Activated CD8-positive, alpha-beta memory T cell treated with anti-CD3 and anti-CD28 coated beads for 1 hour (primary cell): Measurements from ENCODE around the gene SERPINA12.
"Not testable (repeated sequence)": the region's sequence is repeated elsewhere in the genome, so short reads cannot be mapped to it uniquely, and the experiment has no call there.

Source experiments
- DNase-seq, 2 donors: peaks; one replicate each; pipeline ENCODE4 v3.0.0-alpha.2; 2020; ENCODE audit warnings: low read depth in 1 of 2; ENCODE audit errors: extremely low read depth in 1 of 2

SERPINA12 gene

GRCh38 chr14:94538070-94538740 lies 28.9 kb upstream of the SERPINA12 start:
- no peak for DNase-seq

- no peak for DNase-seq
Measured at GRCh38 chr14:94536836-94537235, 27.6 kb upstream of the SERPINA12 start.

- DNase-seq = no peak
Measured at GRCh38 chr14:94535506-94535905, 26.2 kb upstream of the SERPINA12 start.

GRCh38 chr14:94532447-94532846 lies 23.2 kb upstream of the SERPINA12 start:
- DNase-seq = no peak

- no peak for DNase-seq
Measured at GRCh38 chr14:94531187-94531586, 21.9 kb upstream of the SERPINA12 start.

- DNase-seq = no peak
Measured at GRCh38 chr14:94524093-94524492, 14.8 kb upstream of the SERPINA12 start.

- no peak for DNase-seq
Measured at GRCh38 chr14:94523265-94523664, 14.0 kb upstream of the SERPINA12 start.

- DNase-seq = no peak
Measured at GRCh38 chr14:94522115-94522724, 13.0 kb upstream of the SERPINA12 start.

- no peak for DNase-seq
Measured at GRCh38 chr14:94521375-94522114, 12.3 kb upstream of the SERPINA12 start.

- DNase-seq = no peak
Measured at GRCh38 chr14:94517641-94518257, 8.5 kb upstream of the SERPINA12 start.

- no peak for DNase-seq
Measured at GRCh38 chr14:94517248-94517640, 8.0 kb upstream of the SERPINA12 start.

GRCh38 chr14:94515856-94516255 lies 6.6 kb upstream of the SERPINA12 start:
- no peak for DNase-seq

GRCh38 chr14:94515426-94515825 lies 6.2 kb upstream of the SERPINA12 start:
- no peak for DNase-seq

- DNase-seq = no peak
Measured at GRCh38 chr14:94514351-94514750, 5.1 kb upstream of the SERPINA12 start.

GRCh38 chr14:94510481-94510880 lies 1.2 kb upstream of the SERPINA12 start:
- not testable (repeated sequence) for DNase-seq

GRCh38 chr14:94505641-94506040 lies 3.6 kb downstream of the SERPINA12 start:
- no peak for DNase-seq

- no peak for DNase-seq
Measured at GRCh38 chr14:94505206-94505605, 4.1 kb downstream of the SERPINA12 start.

GRCh38 chr14:94501588-94502516 lies 7.4 kb downstream of the SERPINA12 start:
- no peak for DNase-seq

- DNase-seq = no peak
Measured at GRCh38 chr14:94500264-94500663, 9.0 kb downstream of the SERPINA12 start.

- DNase-seq = no peak
Measured at GRCh38 chr14:94499673-94500072, 9.6 kb downstream of the SERPINA12 start.

- DNase-seq = no peak
Measured at GRCh38 chr14:94498215-94498614, 11.1 kb downstream of the SERPINA12 start.
